ENCODE results near the gene TYRO3.

DNA sequence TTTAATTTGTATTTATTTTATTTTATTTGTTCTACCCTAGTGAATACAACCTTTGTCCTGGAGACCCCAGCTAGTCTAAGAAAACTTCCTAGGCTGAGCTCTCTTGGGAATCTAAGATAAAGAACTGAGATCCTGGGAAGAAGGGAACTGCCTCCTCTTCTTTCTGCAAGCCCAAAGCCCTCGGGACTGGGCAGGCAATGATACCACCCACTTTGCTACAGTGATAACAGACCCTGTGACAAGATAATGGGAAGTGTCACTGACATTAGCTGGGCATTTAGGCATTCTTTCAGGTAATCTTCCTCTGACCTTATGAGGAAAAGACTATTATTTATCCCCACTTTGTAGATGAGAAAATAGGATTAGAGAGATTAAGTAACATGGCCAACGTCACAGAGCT is 15.1 kb downstream of the TYRO3 start:
- TF ChIP-seq CTCF (IDR thresholded peaks at IDR 0.05) (no peak), EZH2 (IDR thresholded peaks at IDR 0.05; ENCODE audit: borderline replicate concordance, insufficient read depth, low read depth, low read length, poor library complexity, severe bottlenecking) (no peak)
